ENCODE results near the gene CADM3. TPM values are rescaled to one million over a fixed set of nuclear protein-coding genes. Genes with fewer than 3 reads are reported as not detected.

The CADM3 gene
- total RNA-seq, 1 donor from 2014 or later, result 10.0 TPM

DNA sequence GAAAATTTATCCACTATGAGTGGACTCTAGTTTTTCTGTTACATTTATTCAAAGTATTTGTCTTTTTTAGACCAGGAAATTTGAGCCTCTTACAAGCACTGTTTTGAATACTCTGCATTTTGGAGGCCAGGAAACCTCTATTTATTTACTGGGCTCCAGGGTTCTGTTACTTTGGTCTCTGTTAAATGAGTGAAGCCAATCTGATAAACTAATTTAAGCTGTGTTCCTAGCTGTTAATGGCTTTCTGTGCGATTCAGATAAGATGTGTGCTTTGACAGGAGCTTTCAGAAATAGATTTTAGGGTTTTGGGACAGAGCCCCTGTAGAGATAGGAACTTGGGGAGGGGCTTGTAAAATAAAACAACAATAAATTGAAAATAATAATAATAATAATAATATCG is 57.1 kb downstream of the CADM3 start:
- Mint-ChIP-seq H3K36me3 (ENCODE audit: low read depth) (no peaks in the 10 kb centered on the region), H3K27ac (ENCODE audit: unreplicated experiment) (no peak overlapping the region), H3K27me3 (ENCODE audit: low read depth) (peaks cover 37% of the 10 kb centered on the region), H3K9me3 (no peaks in the 10 kb centered on the region), H3K4me1 (no peaks in the 10 kb centered on the region), H3K4me3 (no peak overlapping the region)
- no peak for DNase-seq (ENCODE audit: low read depth, low spot score)
- TF ChIP-seq, protein P1, sequence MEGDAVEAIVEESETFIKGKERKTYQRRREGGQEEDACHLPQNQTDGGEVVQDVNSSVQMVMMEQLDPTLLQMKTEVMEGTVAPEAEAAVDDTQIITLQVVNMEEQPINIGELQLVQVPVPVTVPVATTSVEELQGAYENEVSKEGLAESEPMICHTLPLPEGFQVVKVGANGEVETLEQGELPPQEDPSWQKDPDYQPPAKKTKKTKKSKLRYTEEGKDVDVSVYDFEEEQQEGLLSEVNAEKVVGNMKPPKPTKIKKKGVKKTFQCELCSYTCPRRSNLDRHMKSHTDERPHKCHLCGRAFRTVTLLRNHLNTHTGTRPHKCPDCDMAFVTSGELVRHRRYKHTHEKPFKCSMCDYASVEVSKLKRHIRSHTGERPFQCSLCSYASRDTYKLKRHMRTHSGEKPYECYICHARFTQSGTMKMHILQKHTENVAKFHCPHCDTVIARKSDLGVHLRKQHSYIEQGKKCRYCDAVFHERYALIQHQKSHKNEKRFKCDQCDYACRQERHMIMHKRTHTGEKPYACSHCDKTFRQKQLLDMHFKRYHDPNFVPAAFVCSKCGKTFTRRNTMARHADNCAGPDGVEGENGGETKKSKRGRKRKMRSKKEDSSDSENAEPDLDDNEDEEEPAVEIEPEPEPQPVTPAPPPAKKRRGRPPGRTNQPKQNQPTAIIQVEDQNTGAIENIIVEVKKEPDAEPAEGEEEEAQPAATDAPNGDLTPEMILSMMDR (conservative IDR thresholded peaks at IDR 0.05), result no peak

DNA sequence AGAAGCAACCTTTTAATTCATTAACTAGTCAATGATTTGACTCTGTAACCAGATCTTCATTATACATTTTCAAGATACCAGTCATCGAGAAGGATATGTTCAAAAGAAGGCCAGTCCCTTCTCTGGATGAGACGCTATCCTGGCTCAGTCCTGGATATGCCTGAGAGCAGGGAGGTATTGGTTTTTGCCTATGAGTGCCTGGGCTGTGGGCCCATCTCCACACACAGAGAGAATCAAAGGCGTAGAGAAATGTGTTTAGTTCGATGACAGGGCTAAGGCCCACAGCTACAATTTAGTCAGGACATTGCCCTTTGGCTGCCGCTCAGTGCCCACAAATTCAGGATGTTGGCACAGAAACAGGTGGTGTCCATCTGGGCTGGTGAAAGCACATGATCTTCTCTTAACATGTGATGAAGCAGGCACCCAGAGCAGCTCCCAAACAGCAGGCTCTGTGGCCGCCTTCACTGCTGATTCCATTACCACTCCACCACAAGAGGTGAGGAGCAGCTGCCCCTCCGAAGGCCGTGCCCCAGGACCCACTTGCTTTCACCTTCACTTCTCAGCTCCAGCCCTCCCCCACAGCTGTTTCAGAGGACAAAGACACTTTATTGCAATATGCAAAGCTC is 58.0 kb downstream of the CADM3 start:
- TF ChIP-seq, protein P1 (conservative IDR thresholded peaks at IDR 0.05), result no peak
- no peaks in the 10 kb centered on the region for H3K36me3 Mint-ChIP-seq (ENCODE audit: low read depth)
- peaks cover 34% of the 10 kb centered on the region for H3K27me3 Mint-ChIP-seq (ENCODE audit: low read depth)
- no peak overlapping the region for H3K4me3 Mint-ChIP-seq
- no peaks in the 10 kb centered on the region for H3K4me1 Mint-ChIP-seq
- no peak overlapping the region for H3K27ac Mint-ChIP-seq (ENCODE audit: unreplicated experiment)
- H3K9me3 Mint-ChIP-seq, result no peaks in the 10 kb centered on the region
- no peak for DNase-seq (ENCODE audit: low read depth, low spot score)

DNA sequence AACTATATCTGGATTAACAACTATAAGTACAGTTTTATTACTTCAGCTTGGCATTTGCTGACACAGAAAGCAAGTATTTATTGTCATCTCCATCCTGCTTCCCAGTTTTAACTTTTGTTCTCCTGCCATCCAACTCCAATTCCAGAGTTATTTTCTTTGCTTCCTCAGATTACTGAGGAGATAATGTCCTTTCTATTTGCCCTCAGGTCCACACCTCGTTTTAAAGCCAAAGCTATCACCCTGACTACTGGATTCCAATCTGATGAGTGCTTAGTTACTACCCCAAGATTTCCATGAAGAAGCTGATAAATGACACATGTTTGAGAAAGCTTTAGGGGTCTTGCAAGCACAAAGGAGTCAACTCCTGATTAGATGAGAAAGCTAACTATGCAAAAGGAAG is 58.5 kb downstream of the CADM3 start:
- Mint-ChIP-seq H3K36me3 (ENCODE audit: low read depth) (no peaks in the 10 kb centered on the region), H3K4me3 (no peak overlapping the region), H3K27me3 (ENCODE audit: low read depth) (peaks cover 30% of the 10 kb centered on the region), H3K4me1 (no peaks in the 10 kb centered on the region), H3K9me3 (no peaks in the 10 kb centered on the region), H3K27ac (ENCODE audit: unreplicated experiment) (no peak overlapping the region)
- TF ChIP-seq, protein P1 (conservative IDR thresholded peaks at IDR 0.05), result no peak
- DNase-seq (ENCODE audit: low read depth, low spot score), result no peak

DNA sequence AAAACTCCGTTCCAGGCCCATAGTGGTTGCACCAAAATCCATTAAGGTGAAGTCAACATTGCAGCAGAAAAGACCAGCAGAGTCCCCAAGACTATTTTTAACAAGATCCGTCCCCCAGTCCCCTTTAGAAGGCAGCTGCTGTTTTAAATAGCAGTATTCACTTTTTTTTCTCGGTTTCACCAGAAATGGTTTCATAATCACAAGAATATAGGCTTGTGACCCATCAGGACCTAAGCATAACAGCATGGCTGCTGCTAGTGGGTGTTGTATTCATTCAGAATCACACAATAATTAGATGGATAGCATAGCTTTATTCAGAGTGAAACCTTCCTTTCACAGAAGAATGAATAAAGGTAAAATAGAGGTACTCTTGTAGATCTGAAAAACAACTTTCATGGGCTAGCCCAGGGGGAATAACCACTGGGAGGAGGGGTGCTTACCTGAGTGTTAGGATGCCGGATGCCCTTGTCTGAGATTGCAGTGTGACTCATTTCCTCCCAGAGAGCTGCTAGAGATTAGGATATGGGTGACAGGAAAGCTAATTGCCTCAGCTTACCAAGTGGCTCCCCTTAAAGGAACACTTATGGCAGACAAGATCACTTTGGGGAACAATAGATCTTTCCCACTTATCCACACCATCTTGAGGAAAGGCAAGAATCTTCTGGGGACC is 68.3 kb downstream of the CADM3 start:
- H3K4me3 Mint-ChIP-seq, result no peak overlapping the region

GRCh38 chr1:159247266-159247665 is 75.9 kb downstream of the CADM3 start:
- Mint-ChIP-seq H3K27me3 (ENCODE audit: low read depth) (peaks cover 2% of the 10 kb centered on the region), H3K4me3 (no peak overlapping the region), H3K4me1 (no peaks in the 10 kb centered on the region), H3K27ac (ENCODE audit: unreplicated experiment) (peak overlapping the region; percentile 43), H3K36me3 (ENCODE audit: low read depth) (no peaks in the 10 kb centered on the region), H3K9me3 (peaks cover 7% of the 10 kb centered on the region)
- DNase-seq (ENCODE audit: low read depth, low spot score), result no peak
- TF ChIP-seq, protein P1 (conservative IDR thresholded peaks at IDR 0.05), result no peak

More for the DNA sequence above, 68.3 kb downstream of the CADM3 start:
- H3K27me3 Mint-ChIP-seq (ENCODE audit: low read depth), result peaks cover 9% of the 10 kb centered on the region
- H3K4me1 Mint-ChIP-seq, result no peaks in the 10 kb centered on the region
- H3K27ac Mint-ChIP-seq (ENCODE audit: unreplicated experiment), result no peak overlapping the region
- peaks cover 5% of the 10 kb centered on the region for H3K9me3 Mint-ChIP-seq
- no peaks in the 10 kb centered on the region for H3K36me3 Mint-ChIP-seq (ENCODE audit: low read depth)
- TF ChIP-seq, protein P1 (conservative IDR thresholded peaks at IDR 0.05), result no peak
- no peak for DNase-seq (ENCODE audit: low read depth, low spot score)
